GM19025 (cell line): Measurements from ENCODE around the gene FBXO3.
"Not testable (repeated sequence)": the region's sequence is repeated elsewhere in the genome, so short reads cannot be mapped to it uniquely, and the experiment has no call there.

Source experiments
- ATAC-seq: cut with Tn5 transposase; IDR thresholded peaks from one replicate; pipeline ENCODE4 v1.9.1; 2021; ENCODE audit warnings: mild to moderate bottlenecking, low read depth, moderate library complexity; ENCODE audit not compliant: unreplicated experiment

FBXO3 gene

GRCh38 chr11:33731723-33732531, 42.4 kb downstream of the FBXO3 start:
- ATAC-seq, result no peak

- ATAC-seq, result no peak
Observed at GRCh38 chr11:33730716-33731115, 43.6 kb downstream of the FBXO3 start.

- ATAC-seq, result not testable (repeated sequence)
Observed at GRCh38 chr11:33729072-33729664, 45.2 kb downstream of the FBXO3 start.

- not testable (repeated sequence) for ATAC-seq
Observed at GRCh38 chr11:33727539-33727938, 46.8 kb downstream of the FBXO3 start.

GRCh38 chr11:33725496-33725895, 48.8 kb downstream of the FBXO3 start:
- ATAC-seq, result no peak

GRCh38 chr11:33724644-33725035, 49.7 kb downstream of the FBXO3 start:
- no peak for ATAC-seq

GRCh38 chr11:33723238-33723881, 51.0 kb downstream of the FBXO3 start:
- ATAC-seq, result no peak

GRCh38 chr11:33722590-33723234, 51.6 kb downstream of the FBXO3 start:
- peak; percentile 82 for ATAC-seq

- ATAC-seq, result no peak
Observed at GRCh38 chr11:33721984-33722383, 52.3 kb downstream of the FBXO3 start.

- ATAC-seq, result no peak
Observed at GRCh38 chr11:33721426-33721825, 52.9 kb downstream of the FBXO3 start.

GRCh38 chr11:33719587-33719986, 54.7 kb downstream of the FBXO3 start:
- ATAC-seq, result no peak

- ATAC-seq, result no peak
Observed at GRCh38 chr11:33718440-33718839, 55.9 kb downstream of the FBXO3 start.

- ATAC-seq, result no peak
Observed at GRCh38 chr11:33716243-33716642, 58.1 kb downstream of the FBXO3 start.

GRCh38 chr11:33713856-33714398, 60.4 kb downstream of the FBXO3 start:
- no peak for ATAC-seq

GRCh38 chr11:33713151-33713855, 61.0 kb downstream of the FBXO3 start:
- ATAC-seq, result no peak

GRCh38 chr11:33712436-33712835, 61.9 kb downstream of the FBXO3 start:
- no peak for ATAC-seq

GRCh38 chr11:33709466-33709865, 64.9 kb downstream of the FBXO3 start:
- ATAC-seq, result no peak

- no peak for ATAC-seq
Observed at GRCh38 chr11:33708985-33709384, 65.3 kb downstream of the FBXO3 start.

GRCh38 chr11:33707831-33708230, 66.5 kb downstream of the FBXO3 start:
- ATAC-seq, result not testable (repeated sequence)

GRCh38 chr11:33706966-33707365, 67.4 kb downstream of the FBXO3 start:
- no peak for ATAC-seq
